Ovary (tissue), 9 donors: ENCODE results near the gene TRAPPC2. TPM values are rescaled to one million over a fixed set of nuclear protein-coding genes. Genes with fewer than 3 reads are reported as not detected.

Source experiments
- DNase-seq, 5 donors: peaks; one replicate each; pipeline ENCODE4 v3.0.0-alpha.2; 2019 to 2020
- H3K27ac ChIP-seq, 2 donors: fragments of 200-600 bp; one replicate each; pipeline versions ENCODE4 v1.5.1 to v1.8.0; 2019 to 2022
- H3K27me3 ChIP-seq: fragments of 200-600 bp; one replicate; pipeline ENCODE4 v1.8.0; 2022
- H3K36me3 ChIP-seq: fragments of 200-600 bp; sonication (generic); one replicate; pipeline ENCODE4 v1.5.1; 2019
- H3K4me1 ChIP-seq: one replicate; pipeline ENCODE4 v1.8.1; 2013; ENCODE audit warnings: mild to moderate bottlenecking, moderate library complexity; ENCODE audit not compliant: insufficient read depth
- H3K4me3 ChIP-seq: fragments of 200-600 bp; sonication (generic); one replicate; pipeline ENCODE4 v1.5.1; 2017
- H3K9me3 ChIP-seq, 2 donors: fragments of 200-600 bp in 1 of 2; sonication (generic) in 1 of 2; one replicate each; pipeline versions ENCODE4 v1.5.1 to v1.8.1; 2013 to 2019; ENCODE audit warnings: mild to moderate bottlenecking in 1 of 2, moderate library complexity in 1 of 2
- CTCF ChIP-seq, 3 donors: fragments of 450-650 bp in 2 of 3; fragments of 200-600 bp in 1 of 3; IDR thresholded peaks; one replicate each; pipeline versions ENCODE4 v1.5.1 to v1.8.0; 2016 to 2022; ENCODE audit warnings: antibody characterized with exemption in 3 of 3, mild to moderate bottlenecking in 1 of 3
- EP300 ChIP-seq: sonication (generic); formaldehyde crosslinking; IDR thresholded peaks from one replicate; pipeline ENCODE4 v1.6.1; 2017; ENCODE audit warnings: antibody characterized with exemption
- POLR2A ChIP-seq: fragments of 450-650 bp; IDR thresholded peaks from one replicate; pipeline ENCODE4 v1.6.1; 2017; ENCODE audit warnings: antibody characterized with exemption, mild to moderate bottlenecking, moderate library complexity
- WGBS, 3 donors: extraction: QIAGEN DNeasy Blood & Tissue Kit in 1 of 3; methylation state at CpG; one replicate each; pipeline versions ENCODE4 v1.1.5 to v1.1.7; 2013 to 2017; 5-methylcytosine and 5-hydroxymethylcytosine counted together
- intact Hi-C, 4 donors: fragments of 100-400 bp; cut with DNase I; formaldehyde crosslinking; loops; one replicate each; pipeline versions ENCODE4 v1.11.0 to v1.15.1; 2022 to 2023
- polyA plus RNA-seq, 2 donors: library from polyadenylated mRNA; stranded (reverse); fragments of 200-250 nt in 1 of 2; fragments of 350-450 nt in 1 of 2; fragmentation: Illumina TruSeq in 1 of 2; extraction: RNeasy Lipid Tissue Mini Kit (QIAGEN cat#74804) in 1 of 2; gene quantifications; one replicate each; pipeline ENCODE4 v1.2.3, GENCODE V29; 2013 to 2014
- total RNA-seq, 7 donors: library from RNA; depleted of rRNA in 2 of 7; stranded (reverse); fragments of >200 nt in 2 of 7; fragmentation: NEBNext Ultra II Directional in 3 of 7; extraction: Animal tissue kit (Norgen Biotek cat#: 25700) in 3 of 7; gene quantifications; one replicate each; pipeline versions ENCODE4 v1.1.0 to v1.2.4, GENCODE V29; 2016 to 2023
- donor health status: DM: no; HTN: no; CAD: no; lungs with moderate emphysema.
- donor health status: DM: no; HTN: no; CAD: no.
- donor health status: Bipolar disorder and iron deficiency.
- donor health status: DM: yes; HTN: yes; CAD: no.
- donor health status: DM: no; HTN: no; CAD: no.
- donor health status: DM: yes; HTN: yes; CAD: no.

TRAPPC2 gene
- total and polyA plus RNA-seq, 9 donors: 10.7 to 26.5 (median 20.9) TPM

GRCh38 chrX:13775837-13776236, 41.4 kb upstream of the TRAPPC2 start:
- H3K27ac ChIP-seq: no peak overlapping the region

GRCh38 chrX:13774696-13775095, 40.3 kb upstream of the TRAPPC2 start:
- no peaks in the 10 kb centered on the region for H3K36me3 ChIP-seq
- WGBS, 3 donors: 87 to 93% (median 90%) methylated on average over 2 of the region's 2 CpGs
- no peaks in the 10 kb centered on the region for H3K9me3 ChIP-seq
- intact Hi-C loops: no loop called here
- DNase-seq: no peak
- no peaks in the 10 kb centered on the region for H3K4me1 ChIP-seq
- H3K27ac ChIP-seq: no peak overlapping the region
- TF ChIP-seq CTCF (IDR thresholded peaks at IDR 0.05) (no peak), EP300 (no peak)
- no peaks in the 10 kb centered on the region for H3K27me3 ChIP-seq
- H3K4me3 ChIP-seq: no peak overlapping the region

More at GRCh38 chrX:13775837-13776236, 41.4 kb upstream of the TRAPPC2 start:
- H3K4me1 ChIP-seq: no peaks in the 10 kb centered on the region
- WGBS, 3 donors: 91 to 99% (median 93%) methylated on average over 3 of the region's 3 CpGs
- H3K36me3 ChIP-seq: no peaks in the 10 kb centered on the region
- intact Hi-C loops: no loop called here
- DNase-seq: no peak
- TF ChIP-seq POLR2A (no peak), EP300 (no peak), CTCF (IDR thresholded peaks at IDR 0.05) (no peak)
- H3K27me3 ChIP-seq: no peaks in the 10 kb centered on the region
- no peak overlapping the region for H3K4me3 ChIP-seq
- no peaks in the 10 kb centered on the region for H3K9me3 ChIP-seq

- no peak for DNase-seq
- Histone ChIP-seq H3K27ac (no peak overlapping the region), H3K36me3 (no peaks in the 10 kb centered on the region), H3K27me3 (no peaks in the 10 kb centered on the region), H3K4me3 (no peak overlapping the region), H3K4me1 (no peaks in the 10 kb centered on the region), H3K9me3 (no peaks in the 10 kb centered on the region)
- TF ChIP-seq POLR2A (no peak), CTCF (IDR thresholded peaks at IDR 0.05) (no peak), EP300 (no peak)
- intact Hi-C loops: no loop called here
- 89 to 91% (median 90%) methylated on average over 3 of the region's 3 CpGs for WGBS, 3 donors
Observed at GRCh38 chrX:13770013-13770535, 35.7 kb upstream of the TRAPPC2 start.

GRCh38 chrX:13768939-13769338, 34.5 kb upstream of the TRAPPC2 start:
- H3K27ac ChIP-seq: no peak overlapping the region
- intact Hi-C loops: loop anchor here in 1 of 4 donors (10.0 kb wide), 1 partner anchor 266 kb away; no protein-coding TSS in a partner anchor
- no peaks in the 10 kb centered on the region for H3K4me1 ChIP-seq
- H3K36me3 ChIP-seq: no peaks in the 10 kb centered on the region
- H3K27me3 ChIP-seq: no peaks in the 10 kb centered on the region
- no peak for TF ChIP-seq CTCF (IDR thresholded peaks at IDR 0.05)
- no peak for TF ChIP-seq EP300
- TF ChIP-seq POLR2A: no peak
- no peak for DNase-seq
- WGBS, 3 donors: 94 to 97% (median 95%) methylated on average over 4 of the region's 4 CpGs
- H3K9me3 ChIP-seq: no peaks in the 10 kb centered on the region
- no peak overlapping the region for H3K4me3 ChIP-seq
